A673 (cell line): Measurements from ENCODE around the gene OXCT1. TPM values are rescaled to one million over a fixed set of nuclear protein-coding genes. Genes with fewer than 3 reads are reported as not detected.

ENCODE experiments used
- BruUV-seq: library from RNA; stranded (reverse); fragments of 400-500 nt; replicated peaks from 2 replicates; lab custom pipeline; 2021; lab: Mats Ljungman, UMichigan
- CTCF ChIA-PET: fragments of 300-600 bp; sonication (Branson Sonifier 250); formaldehyde crosslinking; loops from one replicate; lab custom pipeline; 2022; ENCODE audit warnings: antibody characterized with exemption; lab: Charles Lee
- POLR2A ChIA-PET: fragments of 300-600 bp; sonication (Branson Sonifier 250); formaldehyde crosslinking; loops from one replicate; lab custom pipeline; 2022; ENCODE audit warnings: antibody characterized with exemption; ENCODE audit not compliant: low non-redundant PET; lab: Charles Lee
- DNase-seq: peaks from one replicate; pipeline ENCODE4 v3.0.0-alpha.2; 2015; ENCODE audit warnings: low spot score
- H3K27ac ChIP-seq: fragments of 200-600 bp; sonication (generic); 2 replicates; pipeline ENCODE4 v1.5.1; 2016; ENCODE audit warnings: mixed run types, low read depth, mild to moderate bottlenecking, mixed read lengths, antibody characterized with exemption, low read length; ENCODE audit not compliant: poor library complexity, severe bottlenecking
- H3K27me3 ChIP-seq: fragments of 200-600 bp; sonication (generic); replicated peaks from 2 replicates; pipeline ENCODE4 v1.6.1; 2017; ENCODE audit warnings: mixed run types, low read depth, mild to moderate bottlenecking, mixed read lengths, antibody characterized with exemption, low read length; ENCODE audit not compliant: insufficient read depth, poor library complexity
- H3K36me3 ChIP-seq: fragments of 200-600 bp; sonication (generic); 2 replicates; pipeline ENCODE4 v1.6.1; 2016; ENCODE audit warnings: mixed run types, mild to moderate bottlenecking, mixed read lengths, antibody characterized with exemption, low read length; ENCODE audit not compliant: insufficient read depth, poor library complexity, severe bottlenecking
- H3K4me1 ChIP-seq: fragments of 200-600 bp; sonication (generic); 2 replicates; pipeline ENCODE4 v1.6.1; 2017; ENCODE audit warnings: mixed run types, mild to moderate bottlenecking, mixed read lengths, antibody characterized with exemption, low read length; ENCODE audit not compliant: insufficient read depth, poor library complexity, severe bottlenecking
- H3K4me3 ChIP-seq: fragments of 200-600 bp; sonication (generic); 2 replicates; pipeline ENCODE4 v1.5.1; 2016; ENCODE audit warnings: low read depth, mixed run types, mild to moderate bottlenecking, mixed read lengths, low read length; ENCODE audit not compliant: poor library complexity, severe bottlenecking
- H3K9me3 ChIP-seq: fragments of 200-600 bp; sonication (generic); 2 replicates; pipeline ENCODE4 v1.6.1; 2016; ENCODE audit warnings: mixed run types, low read depth, mild to moderate bottlenecking, mixed read lengths, antibody characterized with exemption, low read length; ENCODE audit not compliant: poor library complexity, severe bottlenecking
- CTCF ChIP-seq: fragments of 300-800, 200-600 bp; sonication (generic); conservative IDR thresholded peaks from 2 replicates; pipeline ENCODE4 v1.5.1; 2017; ENCODE audit warnings: low read depth, mild to moderate bottlenecking, antibody characterized with exemption, low read length, moderate library complexity, mixed read lengths
- EZH2 ChIP-seq: fragments of 200-600 bp; sonication (generic); IDR thresholded peaks from 2 replicates; pipeline ENCODE4 v1.6.1; 2017; ENCODE audit warnings: borderline replicate concordance, low read depth, mild to moderate bottlenecking, mixed read lengths, antibody characterized with exemption, low read length; ENCODE audit not compliant: poor library complexity, severe bottlenecking
- intact Hi-C: fragments of 100-400 bp; cut with micrococcal nuclease; formaldehyde crosslinking; loops from one replicate; pipeline ENCODE4 v1.10.0; 2022; ENCODE audit not compliant: unreplicated experiment
- total RNA-seq: library from RNA; stranded (reverse); gene quantifications from 2 replicates; pipeline ENCODE4 v1.2.3, GENCODE V29; 2021

Gene OXCT1
- total RNA-seq, 1 experiment from 2014 or later = 48.4 TPM

GRCh38 chr5:41844502-41844901 is 25.7 kb downstream of the OXCT1 start:
- no peak for DNase-seq
- ChIA-PET CTCF (no interaction called here), POLR2A (no interaction called here)
- Histone ChIP-seq H3K27me3 (no peaks in the 10 kb centered on the region), H3K4me1 (no peaks in the 10 kb centered on the region), H3K9me3 (no peaks in the 10 kb centered on the region), H3K4me3 (no peak overlapping the region), H3K27ac (no peak overlapping the region), H3K36me3 (peaks cover 18% of the 10 kb centered on the region)
- no TSS peak for BruUV-seq
- TF ChIP-seq EZH2 (no peak), CTCF (no peak)
- intact Hi-C loops = loop anchor here (5.0 kb wide), 1 partner anchor 572 kb away; no protein-coding TSS in a partner anchor

- Histone ChIP-seq H3K27ac (no peak overlapping the region), H3K36me3 (peaks cover 12% of the 10 kb centered on the region), H3K4me3 (no peak overlapping the region), H3K9me3 (no peaks in the 10 kb centered on the region), H3K4me1 (no peaks in the 10 kb centered on the region), H3K27me3 (no peaks in the 10 kb centered on the region)
- CTCF ChIA-PET = interaction anchor here (0.6 to 0.8 kb wide), 4 partner anchors 121 to 162 kb away, joined by 3 to 9 read pairs (median 4); no protein-coding TSS in a partner anchor
- intact Hi-C loops = loop anchor here (1.0 to 5.0 kb wide), 3 partner anchors 135 to 939 kb away; no protein-coding TSS in a partner anchor
- DNase-seq = peak; percentile 80
- BruUV-seq = no TSS peak
- TF ChIP-seq EZH2 (no peak), CTCF (peak; percentile 87)
- POLR2A ChIA-PET = no interaction called here
Observed at GRCh38 chr5:41843456-41844370, 26.5 kb downstream of the OXCT1 start.

- Histone ChIP-seq H3K4me3 (no peak overlapping the region), H3K36me3 (peaks cover 12% of the 10 kb centered on the region), H3K9me3 (no peaks in the 10 kb centered on the region), H3K27me3 (no peaks in the 10 kb centered on the region), H3K4me1 (no peaks in the 10 kb centered on the region), H3K27ac (no peak overlapping the region)
- no TSS peak for BruUV-seq
- TF ChIP-seq EZH2 (no peak), CTCF (no peak)
- ChIA-PET POLR2A (no interaction called here), CTCF (no interaction called here)
- DNase-seq = no peak
- intact Hi-C loops = loop anchor here (1.0 to 5.0 kb wide), 3 partner anchors 134 to 938 kb away; no protein-coding TSS in a partner anchor
Observed at GRCh38 chr5:41842777-41843176, 27.4 kb downstream of the OXCT1 start.
